Smooth muscle cell (in vitro differentiated cells): ENCODE data around the gene OR6S1. TPM values are rescaled to one million over a fixed set of nuclear protein-coding genes. Genes with fewer than 3 reads are reported as not detected.

ENCODE experiments used
- DNase-seq: peaks from one replicate; lab custom pipeline; 2025; ENCODE audit not compliant: unreplicated experiment; lab: John Stamatoyannopoulos, UW
- H2AFZ ChIP-seq: fragments of 200-600 bp; sonication (generic); 2 replicates; pipeline ENCODE4 v1.6.0; 2016; ENCODE audit warnings: antibody characterized with exemption, low read depth, mild to moderate bottlenecking
- H3F3A ChIP-seq: fragments of 200-600 bp; sonication (generic); 2 replicates; pipeline ENCODE4 v1.6.0; 2017; ENCODE audit warnings: antibody characterized with exemption, low read depth
- H3K27ac ChIP-seq: fragments of 200-600 bp; sonication (generic); 2 replicates; pipeline ENCODE4 v1.5.1; 2016; ENCODE audit warnings: low read depth, mild to moderate bottlenecking
- H3K27me3 ChIP-seq: fragments of 200-600 bp; sonication (generic); 2 replicates; pipeline ENCODE4 v1.6.1; 2016; ENCODE audit warnings: low read depth, mild to moderate bottlenecking
- H3K36me3 ChIP-seq: fragments of 200-600 bp; sonication (generic); 2 replicates; pipeline ENCODE4 v1.5.1; 2016; ENCODE audit warnings: low read depth
- H3K4me1 ChIP-seq: fragments of 200-600 bp; sonication (generic); 2 replicates; pipeline ENCODE4 v1.5.1; 2016; ENCODE audit warnings: low read depth
- H3K4me2 ChIP-seq: fragments of 200-600 bp; sonication (generic); 2 replicates; pipeline ENCODE4 v1.6.0; 2016; ENCODE audit warnings: mild to moderate bottlenecking
- H3K4me3 ChIP-seq: fragments of 200-600 bp; sonication (generic); 2 replicates; pipeline ENCODE4 v1.5.1; 2016; ENCODE audit warnings: mild to moderate bottlenecking
- H3K79me2 ChIP-seq: fragments of 200-600 bp; sonication (generic); 2 replicates; pipeline ENCODE4 v1.6.0; 2016; ENCODE audit warnings: low read depth, mild to moderate bottlenecking
- H3K9ac ChIP-seq: fragments of 200-600 bp; sonication (generic); 2 replicates; pipeline ENCODE4 v1.6.0; 2016; ENCODE audit warnings: low read depth
- H3K9me3 ChIP-seq: fragments of 200-600 bp; sonication (generic); replicated peaks from 2 replicates; pipeline ENCODE4 v1.5.1; 2016; ENCODE audit warnings: low read depth
- H4K20me1 ChIP-seq: fragments of 200-600 bp; sonication (generic); 2 replicates; pipeline ENCODE4 v1.6.0; 2016; ENCODE audit warnings: low read depth
- WGBS: methylation state at CpG from one replicate; pipeline ENCODE4 v1.1.7; 2016; ENCODE audit warnings: low lambda C conversion rate; 5-methylcytosine and 5-hydroxymethylcytosine counted together
- polyA plus RNA-seq: library from polyadenylated mRNA; unstranded; fragments of >200 nt; fragmentation: Nextera tagmentation; extraction: Ambion mirVana; gene quantifications from 2 replicates; pipeline ENCODE4 v1.2.1, GENCODE V29; 2016
- total RNA-seq: library from RNA; depleted of rRNA; stranded (reverse); fragments of >200 nt; gene quantifications from 2 replicates; pipeline ENCODE4 v1.2.3, GENCODE V29; 2014
- TF ChIP-seq, protein P1 (sequence below): fragments of 200-600 bp; sonication (generic); IDR thresholded peaks from 2 replicates; pipeline ENCODE4 v1.5.1; 2017; ENCODE audit warnings: borderline replicate concordance, mild to moderate bottlenecking, antibody characterized with exemption; ENCODE audit not compliant: insufficient read depth, poor library complexity, severe bottlenecking

OR6S1 gene
- total and polyA plus RNA-seq, 2 experiments from 2014 or later, result not detected

DNA sequence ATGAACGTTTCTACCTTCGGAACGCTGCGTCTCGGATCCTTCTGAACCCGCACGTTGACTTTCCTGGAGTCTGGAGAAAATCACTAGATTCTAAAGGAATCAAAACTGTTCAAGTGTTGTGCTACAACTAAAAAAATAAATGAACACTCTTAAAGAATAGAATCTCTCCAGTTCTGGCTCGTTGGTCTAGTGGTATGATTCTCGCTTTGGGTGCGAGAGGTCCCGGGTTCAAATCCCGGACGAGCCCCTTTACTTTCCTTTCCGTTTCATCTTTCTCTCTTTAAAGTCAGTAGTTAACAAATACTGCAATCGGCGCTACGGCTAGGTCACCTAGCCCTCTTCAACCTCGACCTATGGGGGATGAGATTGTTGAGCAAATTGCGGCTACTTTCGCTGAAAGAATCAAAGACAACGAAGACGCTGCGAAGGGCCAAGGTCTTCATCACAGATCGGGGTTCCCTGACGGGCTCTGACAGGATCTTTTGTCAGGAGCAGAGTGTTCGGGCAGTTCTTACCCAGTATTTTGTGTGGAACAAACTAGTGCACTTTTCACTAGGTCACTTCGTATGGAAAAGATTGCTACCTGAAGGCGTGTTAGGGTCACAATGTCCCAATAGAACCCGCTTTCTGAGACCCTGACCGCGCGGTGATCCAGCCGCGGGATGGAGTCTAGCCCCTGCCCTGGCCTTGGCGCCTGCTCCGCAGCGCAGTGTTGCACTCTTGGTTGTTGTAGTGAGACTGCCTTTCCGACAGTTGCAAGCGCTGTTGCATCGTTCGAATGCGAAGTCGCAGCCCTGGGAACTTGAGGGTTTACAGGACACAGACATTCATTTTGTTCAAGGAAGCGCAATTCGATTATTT is 8.4 kb downstream of the OR6S1 start:
- H3K27me3 ChIP-seq, result peaks cover 18% of the 10 kb centered on the region
- peaks cover 10% of the 10 kb centered on the region for H3K4me1 ChIP-seq
- no peak for DNase-seq
- H3K36me3 ChIP-seq, result no peaks in the 10 kb centered on the region
- 2% methylated on average over 45 of the region's 45 CpGs for WGBS
- H3K4me3 ChIP-seq, result peak overlapping the region; percentile 51
- no peaks in the 10 kb centered on the region for H4K20me1 ChIP-seq
- H3K4me2 ChIP-seq, result peak overlapping the region; percentile 93
- TF ChIP-seq, protein P1, sequence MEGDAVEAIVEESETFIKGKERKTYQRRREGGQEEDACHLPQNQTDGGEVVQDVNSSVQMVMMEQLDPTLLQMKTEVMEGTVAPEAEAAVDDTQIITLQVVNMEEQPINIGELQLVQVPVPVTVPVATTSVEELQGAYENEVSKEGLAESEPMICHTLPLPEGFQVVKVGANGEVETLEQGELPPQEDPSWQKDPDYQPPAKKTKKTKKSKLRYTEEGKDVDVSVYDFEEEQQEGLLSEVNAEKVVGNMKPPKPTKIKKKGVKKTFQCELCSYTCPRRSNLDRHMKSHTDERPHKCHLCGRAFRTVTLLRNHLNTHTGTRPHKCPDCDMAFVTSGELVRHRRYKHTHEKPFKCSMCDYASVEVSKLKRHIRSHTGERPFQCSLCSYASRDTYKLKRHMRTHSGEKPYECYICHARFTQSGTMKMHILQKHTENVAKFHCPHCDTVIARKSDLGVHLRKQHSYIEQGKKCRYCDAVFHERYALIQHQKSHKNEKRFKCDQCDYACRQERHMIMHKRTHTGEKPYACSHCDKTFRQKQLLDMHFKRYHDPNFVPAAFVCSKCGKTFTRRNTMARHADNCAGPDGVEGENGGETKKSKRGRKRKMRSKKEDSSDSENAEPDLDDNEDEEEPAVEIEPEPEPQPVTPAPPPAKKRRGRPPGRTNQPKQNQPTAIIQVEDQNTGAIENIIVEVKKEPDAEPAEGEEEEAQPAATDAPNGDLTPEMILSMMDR, result no peak
- no peak overlapping the region for H3K9ac ChIP-seq
- no peaks in the 10 kb centered on the region for H3K9me3 ChIP-seq
- H3K27ac ChIP-seq, result no peak overlapping the region
- peaks cover 5% of the 10 kb centered on the region for H3F3A ChIP-seq
- H3K79me2 ChIP-seq, result no peaks in the 10 kb centered on the region
- no peak overlapping the region for H2AFZ ChIP-seq

DNA sequence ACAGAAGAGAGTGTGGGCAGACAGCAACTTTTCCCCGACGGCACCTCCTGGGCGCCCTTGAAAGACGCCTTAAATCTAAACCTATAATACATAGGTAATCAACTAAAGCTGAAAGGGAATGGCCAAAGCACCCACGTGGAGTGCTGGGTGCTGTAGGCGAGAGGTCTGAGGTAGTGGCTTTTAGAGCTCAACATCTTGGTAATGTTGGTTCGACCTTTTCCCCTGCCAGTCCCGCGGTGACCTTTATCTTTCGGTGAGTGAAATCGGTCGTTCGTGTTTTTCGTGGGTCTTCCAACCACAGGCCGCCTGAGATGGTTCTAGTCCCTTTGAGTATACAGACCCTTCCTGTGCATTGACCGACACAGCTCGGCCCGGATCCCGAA is 9.1 kb downstream of the OR6S1 start:
- H4K20me1 ChIP-seq, result no peaks in the 10 kb centered on the region
- peaks cover 18% of the 10 kb centered on the region for H3K27me3 ChIP-seq
- H3K27ac ChIP-seq, result no peak overlapping the region
- H3K9ac ChIP-seq, result no peak overlapping the region
- peak overlapping the region; percentile 51 for H3K4me3 ChIP-seq
- no peaks in the 10 kb centered on the region for H3K36me3 ChIP-seq
- no peaks in the 10 kb centered on the region for H3K79me2 ChIP-seq
- H3K4me1 ChIP-seq, result peaks cover 13% of the 10 kb centered on the region
- peaks cover 5% of the 10 kb centered on the region for H3F3A ChIP-seq
- TF ChIP-seq, protein P1, result no peak
- no peak overlapping the region for H2AFZ ChIP-seq
- peak overlapping the region; percentile 93 for H3K4me2 ChIP-seq
- DNase-seq, result no peak
- no peaks in the 10 kb centered on the region for H3K9me3 ChIP-seq
- 1% methylated on average over 19 of the region's 19 CpGs for WGBS

DNA sequence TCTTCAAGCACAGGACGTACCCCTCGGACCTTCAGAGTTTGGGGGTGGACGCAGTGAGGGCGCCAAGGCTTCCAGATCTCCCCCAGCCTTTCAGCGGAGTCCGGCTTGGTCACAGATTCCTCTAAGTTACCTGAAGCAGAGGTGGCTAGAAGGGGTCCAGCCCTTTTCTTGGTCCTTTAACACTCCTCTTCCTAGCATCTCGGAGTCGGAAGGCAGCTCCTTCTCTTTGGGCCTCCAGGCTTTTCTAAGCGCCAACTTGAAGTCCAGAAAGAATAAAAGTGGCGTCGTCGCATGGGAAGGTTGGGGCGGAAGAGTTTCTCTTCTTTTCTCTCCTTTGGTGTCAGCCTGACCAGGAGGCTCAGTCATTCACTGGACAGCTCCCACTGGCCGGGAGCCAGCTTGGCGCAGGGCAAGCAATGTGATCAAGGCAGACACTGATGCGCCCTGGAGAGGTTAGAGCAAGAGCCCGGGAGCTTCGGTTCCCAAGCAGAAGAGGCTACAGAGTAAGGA is 9.6 kb downstream of the OR6S1 start:
- Histone ChIP-seq H3K9ac (no peak overlapping the region), H3K4me3 (peak overlapping the region; percentile 51), H3K79me2 (no peaks in the 10 kb centered on the region), H3K27ac (no peak overlapping the region), H2AFZ (peak overlapping the region; percentile 57), H3K9me3 (no peaks in the 10 kb centered on the region), H3K36me3 (no peaks in the 10 kb centered on the region), H4K20me1 (no peaks in the 10 kb centered on the region), H3K4me2 (peak overlapping the region; percentile 93), H3K4me1 (peaks cover 14% of the 10 kb centered on the region), H3K27me3 (peaks cover 18% of the 10 kb centered on the region), H3F3A (peaks cover 5% of the 10 kb centered on the region)
- peak; percentile 30 for DNase-seq
- TF ChIP-seq, protein P1, result no peak
- WGBS, result 2% methylated on average over 18 of the region's 18 CpGs
